Measurements from ENCODE around the gene AP2A1.
"Not testable (repeated sequence)": the region's sequence is repeated elsewhere in the genome, so short reads cannot be mapped to it uniquely, and the experiment has no call there.

The AP2A1 gene

GRCh38 chr19:49812997-49813861 is 46.4 kb downstream of the AP2A1 start, which contains the start of gene FUZ:
FUZ (minus strand) TSS chr19:49813292; CDS start chr19:49813106, 186 bp downstream.
- peak; percentile 70 to 72 for ATAC-seq

GRCh38 chr19:49814010-49814409 is 47.2 kb downstream of the AP2A1 start:
- no peak for ATAC-seq

GRCh38 chr19:49816590-49816989 is 49.8 kb downstream of the AP2A1 start:
- ATAC-seq = no peak

- peak; percentile 71 to 77 for ATAC-seq
Observed at GRCh38 chr19:49817964-49818648, 51.3 kb downstream of the AP2A1 start, which contains the start of gene MED25. MED25 (plus strand) TSS chr19:49818289; CDS start chr19:49818342, 53 bp downstream.

- ATAC-seq = no peak
Observed at GRCh38 chr19:49818649-49819370, 52.0 kb downstream of the AP2A1 start.

GRCh38 chr19:49819452-49820115 is 52.8 kb downstream of the AP2A1 start:
- ATAC-seq = not testable (repeated sequence)

- no peak for ATAC-seq
Observed at GRCh38 chr19:49820125-49820524, 53.3 kb downstream of the AP2A1 start.

GRCh38 chr19:49823472-49823871 is 56.7 kb downstream of the AP2A1 start:
- no peak for ATAC-seq

- ATAC-seq = no peak
Observed at GRCh38 chr19:49824662-49825061, 57.9 kb downstream of the AP2A1 start.

GRCh38 chr19:49827034-49827433 is 60.2 kb downstream of the AP2A1 start:
- ATAC-seq = no peak

GRCh38 chr19:49829200-49829599 is 62.4 kb downstream of the AP2A1 start:
- ATAC-seq = no peak

- no peak for ATAC-seq
Observed at GRCh38 chr19:49829721-49830120, 62.9 kb downstream of the AP2A1 start.

GRCh38 chr19:49830766-49831165 is 64.0 kb downstream of the AP2A1 start:
- no peak for ATAC-seq

- ATAC-seq = no peak
Observed at GRCh38 chr19:49831592-49831991, 64.8 kb downstream of the AP2A1 start.

GRCh38 chr19:49832556-49832955 is 65.8 kb downstream of the AP2A1 start:
- no peak for ATAC-seq

- ATAC-seq = no peak
Observed at GRCh38 chr19:49833599-49833998, 66.8 kb downstream of the AP2A1 start.

GRCh38 chr19:49835562-49835961 is 68.8 kb downstream of the AP2A1 start:
- ATAC-seq = no peak

- no peak for ATAC-seq
Observed at GRCh38 chr19:49836176-49837008, 69.6 kb downstream of the AP2A1 start.

- no peak for ATAC-seq
Observed at GRCh38 chr19:49837009-49837310, 70.2 kb downstream of the AP2A1 start.

- no peak for ATAC-seq
Observed at GRCh38 chr19:49837425-49837824, 70.6 kb downstream of the AP2A1 start.

GRCh38 chr19:49838885-49839588 is 72.2 kb downstream of the AP2A1 start:
- ATAC-seq = no peak
